GM21367 (cell line): ENCODE data around the gene HTN1.
"Not testable (repeated sequence)": the region's sequence is repeated elsewhere in the genome, so short reads cannot be mapped to it uniquely, and the experiment has no call there.

Experiments
- ATAC-seq: cut with Tn5 transposase; IDR thresholded peaks from one replicate; pipeline ENCODE4 v1.9.1; 2021; ENCODE audit not compliant: unreplicated experiment

Gene HTN1

DNA sequence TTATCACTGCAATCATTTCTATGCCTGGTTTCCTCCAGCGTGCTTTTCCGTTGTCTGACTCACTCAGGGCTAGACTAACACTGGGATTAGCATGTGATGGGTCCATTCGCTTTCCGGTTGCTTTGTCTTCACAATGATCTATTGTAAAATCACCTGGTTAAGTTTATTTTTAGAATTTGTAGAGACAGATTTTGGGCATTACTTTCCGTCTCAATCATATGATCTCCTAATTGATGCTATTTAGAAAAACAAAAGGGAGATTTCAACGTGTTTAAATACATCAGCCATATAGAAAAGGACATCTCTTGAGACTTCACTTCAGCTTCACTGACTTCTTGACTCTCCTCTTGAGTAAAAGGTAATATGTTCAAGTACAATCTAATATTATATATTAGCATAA lies at the start of gene HTN1:
TSS of gene HTN1 (plus strand) at position 301 of the 400 bp plus-strand sequence. CDS start 2,639 bp downstream, outside the sequence.
- not testable (repeated sequence) for ATAC-seq

DNA sequence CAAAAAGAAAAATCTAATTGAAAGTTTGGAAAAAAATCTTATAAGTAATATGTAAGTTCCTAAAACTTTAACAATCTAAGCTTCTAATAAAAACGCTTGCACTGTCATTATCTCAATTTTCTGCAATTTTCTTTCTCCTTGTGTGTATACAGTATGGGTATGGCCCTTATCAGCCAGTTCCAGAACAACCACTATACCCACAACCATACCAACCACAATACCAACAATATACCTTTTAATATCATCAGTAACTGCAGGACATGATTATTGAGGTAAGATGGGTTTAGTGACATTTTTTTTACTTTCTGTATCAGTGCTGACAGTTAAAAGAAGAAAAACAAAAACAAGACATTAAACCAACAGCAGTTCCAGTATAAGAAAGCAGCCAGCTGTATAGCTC lies 49.5 kb upstream of the HTN1 start:
- ATAC-seq: no peak

- ATAC-seq: no peak
These were observed 47.7 kb upstream of the HTN1 start for GRCh38 chr4:70002507-70002906.

DNA sequence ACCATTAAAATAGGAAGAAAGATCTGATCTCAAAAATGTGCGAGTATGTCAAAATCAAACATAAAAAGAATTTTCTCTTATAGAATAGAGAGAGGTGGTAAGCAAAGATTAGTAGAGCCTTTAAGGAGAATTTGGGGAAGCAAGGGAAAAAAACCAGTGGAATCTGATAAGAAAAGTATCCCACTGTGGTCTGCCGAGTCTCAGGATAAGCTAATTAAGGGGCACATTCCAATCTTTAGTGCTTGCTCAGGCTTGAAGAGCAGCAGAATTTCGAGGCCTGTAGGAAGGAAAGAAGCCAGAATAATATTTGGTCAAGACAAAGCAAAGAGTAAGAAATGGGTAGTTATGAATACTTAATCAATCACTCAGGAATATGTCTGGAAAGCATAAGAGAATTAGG lies 41.5 kb upstream of the HTN1 start:
- ATAC-seq: no peak

DNA sequence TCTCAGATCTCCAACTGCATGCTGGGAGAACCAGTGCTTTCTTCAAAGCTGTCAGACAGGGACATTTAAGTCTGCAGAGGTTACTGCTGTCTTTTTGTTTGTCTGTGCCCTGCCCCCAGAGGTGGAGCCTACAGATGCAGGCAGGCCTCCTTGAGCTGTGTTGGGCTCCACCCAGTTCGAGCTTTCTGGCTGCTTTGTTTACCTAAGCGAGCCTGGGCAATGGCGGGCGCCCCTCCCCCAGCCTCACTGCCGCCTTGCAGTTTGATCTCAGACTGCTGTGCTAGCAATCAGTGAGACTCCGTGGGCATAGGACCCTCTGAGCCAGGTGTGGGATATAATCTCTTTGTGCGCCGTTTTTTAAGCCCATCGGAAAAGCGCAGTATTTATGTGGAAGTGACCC lies 31.2 kb upstream of the HTN1 start:
- ATAC-seq: not testable (repeated sequence)

DNA sequence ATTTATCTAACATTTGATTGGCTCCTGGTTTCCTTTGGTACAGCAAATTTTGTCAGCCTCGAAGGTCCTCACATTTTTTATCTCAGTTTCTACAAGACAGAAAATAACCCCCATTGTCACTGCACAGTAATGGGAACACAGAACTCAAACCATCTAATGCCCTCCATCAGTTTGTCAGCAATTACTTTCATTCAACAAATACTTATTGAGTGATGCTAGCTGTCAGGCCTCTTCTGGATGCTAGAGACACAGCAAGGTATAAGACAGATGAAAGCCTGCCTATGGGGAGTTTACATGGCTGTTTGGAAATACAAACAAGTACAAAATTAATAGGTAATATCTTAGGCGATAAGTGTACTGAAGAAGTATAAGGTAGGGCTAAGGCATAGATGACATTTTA lies 27.0 kb upstream of the HTN1 start:
- no peak for ATAC-seq

DNA sequence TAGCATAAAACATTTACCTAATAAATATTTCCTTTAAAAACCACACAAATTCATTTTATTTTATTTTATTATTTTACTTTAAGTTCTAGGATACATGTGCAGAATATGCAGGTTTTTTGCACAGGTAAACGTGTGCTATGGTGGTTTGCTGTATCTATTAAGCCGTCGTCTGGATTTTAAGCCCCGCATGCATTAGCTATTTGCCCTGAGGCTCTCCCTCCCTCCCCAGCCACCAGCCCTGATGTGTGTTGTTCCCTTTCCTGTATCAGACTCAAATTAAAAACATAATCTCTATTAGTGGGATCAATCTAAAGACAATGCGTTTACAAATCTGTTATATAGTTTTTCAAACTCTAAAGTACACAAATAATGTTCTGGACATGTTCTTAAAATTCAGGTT lies 23.2 kb upstream of the HTN1 start:
- ATAC-seq: no peak

GRCh38 chr4:70028159-70028558 lies 22.1 kb upstream of the HTN1 start, which contains the start of gene HTN3:
HTN3 (plus strand) TSS chr4:70028459; CDS start chr4:70030741, 2,282 bp downstream.
- not testable (repeated sequence) for ATAC-seq

DNA sequence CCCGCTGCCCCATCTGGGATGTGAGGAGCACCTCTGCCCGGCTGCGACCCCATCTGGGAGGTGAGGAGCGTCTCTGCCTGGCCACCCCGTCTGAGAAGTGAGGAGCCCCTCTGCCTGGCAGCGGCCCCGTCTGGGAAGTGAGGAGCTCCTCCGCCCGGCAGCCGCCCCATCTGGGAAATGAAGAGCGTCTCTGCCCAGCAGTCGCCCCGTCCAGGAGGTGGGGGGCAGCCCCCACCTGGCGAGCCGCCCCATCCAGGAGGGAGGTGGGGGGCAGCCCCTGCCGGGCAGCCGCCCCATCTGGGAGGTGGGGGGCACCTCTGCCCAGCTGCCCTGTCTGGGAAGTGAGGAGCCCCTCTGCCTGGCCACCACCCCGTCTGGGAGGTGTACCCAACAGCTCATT lies 12.7 kb upstream of the HTN1 start:
- not testable (repeated sequence) for ATAC-seq

DNA sequence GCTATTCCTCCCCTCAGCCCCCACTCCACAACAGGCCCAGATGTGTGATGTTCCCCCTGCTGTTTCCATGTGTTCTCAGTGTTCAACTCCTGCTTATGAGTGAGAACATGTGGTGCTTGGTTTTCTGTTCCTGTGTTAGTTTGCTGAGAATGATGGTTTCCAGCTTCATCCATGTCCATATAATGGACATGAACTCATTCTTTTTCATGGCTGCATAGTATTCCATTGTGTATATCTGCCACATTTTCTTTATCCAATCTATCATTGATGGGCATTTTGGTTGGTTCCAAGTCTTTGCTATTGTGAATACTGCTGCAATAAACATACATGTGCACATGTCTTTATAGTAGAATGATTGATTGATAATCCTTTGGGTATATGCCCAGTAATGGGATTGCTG lies 10.3 kb upstream of the HTN1 start:
- ATAC-seq: not testable (repeated sequence)

GRCh38 chr4:70041652-70042286 lies 8.5 kb upstream of the HTN1 start:
- ATAC-seq: no peak

DNA sequence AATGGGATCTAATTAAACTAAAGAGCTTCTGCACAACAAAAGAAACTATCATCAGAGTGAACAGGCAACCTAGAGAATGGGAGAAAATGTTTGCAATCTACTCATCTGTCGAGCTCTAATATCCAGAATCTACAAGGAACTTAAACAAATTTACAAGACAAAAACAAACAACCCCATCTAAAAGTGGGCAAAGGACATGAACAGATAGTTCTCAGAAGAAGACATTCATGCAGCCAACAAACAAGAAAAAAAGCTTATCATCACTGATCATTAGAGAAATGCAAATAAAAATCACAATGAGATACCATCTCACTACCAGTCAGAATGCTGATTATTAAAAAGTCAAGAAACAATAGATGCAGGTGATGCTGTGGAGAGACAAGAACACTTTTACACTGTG lies 6.3 kb downstream of the HTN1 start:
- not testable (repeated sequence) for ATAC-seq

DNA sequence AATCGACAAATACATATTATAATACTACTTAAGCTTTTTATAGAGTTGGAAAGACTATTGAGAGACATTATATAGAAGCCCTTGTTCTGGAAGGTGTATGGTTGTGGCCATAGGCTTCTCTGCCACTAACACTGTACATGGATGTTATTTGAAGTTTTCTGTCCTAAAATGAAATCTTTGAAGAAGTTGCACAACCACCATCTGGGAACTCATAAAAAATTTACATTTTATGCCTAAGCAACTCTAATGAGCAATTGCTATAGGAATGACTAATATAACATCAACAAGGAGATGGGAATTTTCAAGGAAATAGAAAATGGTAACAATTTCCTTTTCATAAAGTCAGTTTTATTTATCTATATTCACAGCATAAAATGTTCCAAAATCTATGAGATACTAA lies 7.4 kb downstream of the HTN1 start:
- ATAC-seq: no peak

GRCh38 chr4:70059149-70059548 lies 8.9 kb downstream of the HTN1 start:
- ATAC-seq: no peak

- ATAC-seq: peak; percentile 87
These were observed 11.8 kb downstream of the HTN1 start for GRCh38 chr4:70062000-70062399.

GRCh38 chr4:70080205-70080604 lies 30.0 kb downstream of the HTN1 start:
- no peak for ATAC-seq

DNA sequence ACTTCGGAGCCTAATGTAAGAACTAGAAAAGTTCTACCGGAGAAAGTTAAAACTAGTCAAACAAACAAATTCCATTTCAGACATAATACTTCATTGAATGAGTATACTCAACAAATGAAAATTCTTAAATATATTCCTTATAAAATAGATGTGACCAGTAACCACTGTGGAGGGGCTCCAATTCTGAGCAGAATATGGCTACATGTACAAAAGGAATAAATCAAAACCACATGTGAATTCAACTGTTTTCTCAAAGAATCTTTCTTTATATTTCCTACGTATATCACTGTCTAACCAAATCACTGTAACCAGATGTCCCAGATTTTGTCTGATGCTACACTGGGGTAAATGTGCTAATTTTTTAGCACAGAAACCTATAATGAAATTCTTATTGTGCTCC lies 49.0 kb downstream of the HTN1 start:
- ATAC-seq: no peak
